GM19099 (cell line): ENCODE measurements around the gene DBP.

Experiments used
- POLR2A ChIP-seq: IDR thresholded peaks from 3 replicates; pipeline ENCODE4 v1.6.1; 2011; ENCODE audit warnings: low read depth; ENCODE audit not compliant: insufficient read length; ENCODE audit errors: extremely low read depth

The DBP gene

DNA sequence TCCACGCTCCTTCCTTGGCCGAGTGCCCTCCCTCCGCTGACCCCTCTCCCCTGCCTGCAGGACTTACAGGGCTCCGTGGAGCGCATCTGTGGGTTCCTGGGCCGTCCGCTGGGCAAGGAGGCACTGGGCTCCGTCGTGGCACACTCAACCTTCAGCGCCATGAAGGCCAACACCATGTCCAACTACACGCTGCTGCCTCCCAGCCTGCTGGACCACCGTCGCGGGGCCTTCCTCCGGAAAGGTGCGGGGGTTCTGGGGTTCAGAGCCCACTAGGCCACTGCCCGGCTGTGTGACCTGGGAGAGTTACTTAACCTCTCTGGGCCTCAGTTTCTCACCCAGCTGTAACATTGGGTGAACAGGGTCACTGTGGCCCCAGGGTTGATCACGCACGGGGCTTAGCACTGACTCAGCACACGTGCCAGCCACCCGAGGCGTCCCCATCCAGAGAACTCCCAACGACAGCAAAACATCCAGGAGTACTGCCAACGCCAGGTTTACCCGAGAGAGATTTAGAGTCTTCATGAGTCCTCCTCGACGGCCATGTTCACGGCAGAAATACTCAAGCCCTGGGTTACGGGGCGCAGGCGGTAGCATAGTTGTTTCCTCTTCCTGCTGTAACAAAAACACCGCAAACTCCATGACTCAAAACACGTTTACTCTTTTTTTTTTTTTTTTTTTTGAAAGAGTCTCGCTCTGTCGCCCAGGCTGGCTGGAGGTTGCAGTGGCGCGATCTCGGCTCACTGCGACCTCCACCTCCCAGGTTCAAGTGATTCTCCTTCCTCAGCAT, 40.3 kb downstream of the DBP start:
- no peak for TF ChIP-seq POLR2A

DNA sequence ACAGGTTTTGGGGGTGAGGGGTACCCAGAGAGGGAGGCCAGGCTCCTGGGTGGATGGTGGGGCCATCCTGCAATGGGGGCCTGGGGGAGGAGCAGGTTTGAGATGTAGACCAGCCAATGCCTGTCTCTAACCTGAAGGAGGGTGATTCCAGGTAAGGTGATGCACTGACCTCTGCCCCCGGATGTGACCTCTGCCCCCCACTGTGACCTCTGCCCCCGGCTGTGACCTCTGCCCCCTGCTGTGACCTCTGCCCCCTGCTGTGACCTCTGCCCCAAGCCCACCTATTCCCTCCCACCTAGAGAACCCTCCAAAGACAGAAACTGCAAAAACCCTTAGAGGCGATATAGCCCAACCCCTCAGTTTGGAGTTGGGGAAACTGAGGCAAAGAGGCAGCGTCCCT, 40.9 kb downstream of the DBP start:
- no peak for TF ChIP-seq POLR2A

DNA sequence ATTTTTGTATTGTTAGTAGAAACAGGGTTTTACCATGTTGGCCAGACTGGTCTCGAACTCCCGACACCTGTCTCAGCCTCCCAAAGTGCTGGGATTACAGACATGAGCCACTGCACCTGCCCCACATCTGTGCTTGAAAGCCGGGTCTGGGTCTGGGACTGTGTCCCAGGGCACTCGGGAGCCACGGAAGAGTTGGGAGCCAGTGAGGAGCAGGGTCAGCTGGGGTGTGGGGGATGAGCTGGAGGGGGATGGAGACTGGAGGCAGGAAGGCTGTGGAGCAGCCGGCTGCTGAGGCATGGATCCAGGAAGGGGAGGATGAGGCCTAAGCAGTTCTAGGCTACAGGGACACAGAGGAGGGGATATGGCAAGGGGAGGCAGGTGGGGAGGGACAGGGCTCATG, 41.3 kb downstream of the DBP start:
- TF ChIP-seq POLR2A, result no peak

DNA sequence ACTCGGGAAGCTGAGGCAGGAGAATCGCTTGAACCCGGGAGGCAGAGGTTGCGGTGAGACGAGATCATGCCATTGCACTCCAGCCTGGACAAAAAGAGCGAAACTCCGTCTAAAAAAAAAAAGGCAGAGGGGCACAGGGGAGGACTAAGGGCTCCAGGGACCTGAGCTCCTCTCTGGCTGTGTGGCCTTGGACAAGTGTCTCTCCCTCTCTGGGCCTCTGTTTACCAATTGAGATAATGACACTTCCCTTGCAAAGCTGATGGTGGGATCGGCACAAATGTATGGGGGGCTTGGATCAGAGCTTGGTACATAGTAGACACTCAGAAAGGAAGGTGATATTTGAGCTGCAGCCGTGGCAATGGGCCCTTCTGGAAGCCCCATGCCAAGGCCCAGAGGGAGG, 42.0 kb downstream of the DBP start:
- no peak for TF ChIP-seq POLR2A

DNA sequence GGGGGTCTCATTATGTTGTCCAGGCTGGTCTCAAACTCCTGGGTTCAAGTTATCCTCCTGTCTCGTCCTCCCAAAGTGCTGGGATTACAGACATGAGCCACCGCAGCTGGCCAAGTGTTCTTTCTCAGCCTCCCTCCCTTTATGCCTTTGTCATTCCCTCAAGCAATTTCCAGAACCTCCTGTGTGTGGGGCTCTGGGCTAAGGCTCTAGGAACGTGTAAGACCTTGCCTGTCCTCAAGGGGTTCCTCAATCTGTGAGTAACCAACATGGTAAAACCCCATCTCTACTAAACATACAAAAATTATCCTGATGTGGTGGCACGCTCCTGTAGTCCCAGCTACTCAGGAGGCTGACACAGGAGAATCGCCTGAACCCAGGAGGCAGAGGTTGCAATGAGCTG, 46.2 kb downstream of the DBP start:
- TF ChIP-seq POLR2A, result no peak

DNA sequence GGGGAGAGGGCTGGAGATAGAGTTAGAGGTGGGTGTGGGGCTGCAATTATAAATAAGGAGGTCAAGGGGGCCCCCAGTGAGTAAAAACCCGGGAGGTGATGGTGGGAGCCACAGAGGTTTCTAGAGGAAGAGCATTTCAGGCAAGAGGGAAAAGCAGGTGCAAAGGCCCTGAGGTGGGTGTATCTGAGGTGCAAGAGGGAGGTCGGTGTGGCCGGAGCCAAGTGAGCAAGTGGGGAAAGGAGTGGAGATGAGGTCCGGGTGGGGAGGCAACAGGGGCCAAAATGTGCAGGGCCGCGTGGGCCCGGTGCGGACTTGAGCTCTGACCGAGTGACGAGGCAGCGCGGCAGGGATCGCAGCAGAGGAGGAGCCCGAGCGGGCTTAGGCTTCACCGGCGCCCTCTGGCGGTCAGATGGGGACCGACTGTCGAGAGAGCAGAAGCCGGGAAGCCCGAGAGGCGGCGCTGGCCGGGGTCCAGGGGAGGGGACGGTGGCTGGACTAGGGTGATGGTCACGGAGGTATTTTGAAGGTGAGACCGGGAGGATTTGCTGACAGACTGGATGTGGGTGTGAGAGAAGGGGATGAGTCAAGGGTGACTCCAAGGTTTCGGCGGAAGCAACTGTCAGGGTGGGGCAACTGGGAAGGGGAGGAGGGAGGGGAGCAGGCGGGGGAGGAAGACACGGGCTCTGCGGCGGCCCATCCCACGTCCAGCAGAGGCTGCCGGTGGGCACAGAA, 48.3 kb downstream of the DBP start:
- no peak for TF ChIP-seq POLR2A

DNA sequence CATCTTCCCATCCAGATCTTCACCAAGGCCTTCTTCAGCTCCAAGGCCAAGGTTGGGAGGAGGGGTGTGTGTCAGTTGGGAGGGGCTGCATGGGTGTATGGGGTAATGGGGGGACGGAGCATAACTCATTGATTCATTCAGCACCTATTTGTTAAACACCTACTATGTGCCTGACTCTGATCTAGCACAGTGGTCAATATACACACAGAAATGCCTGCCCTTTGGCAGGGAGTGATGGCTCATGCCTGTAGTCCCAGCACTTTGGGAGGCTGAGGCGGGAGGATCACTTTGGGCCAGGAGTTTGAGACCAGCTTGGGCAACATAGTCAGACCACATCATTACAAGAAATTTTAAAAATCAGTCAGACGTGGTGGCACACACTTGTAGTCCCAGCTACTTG, 49.8 kb downstream of the DBP start:
- no peak for TF ChIP-seq POLR2A

DNA sequence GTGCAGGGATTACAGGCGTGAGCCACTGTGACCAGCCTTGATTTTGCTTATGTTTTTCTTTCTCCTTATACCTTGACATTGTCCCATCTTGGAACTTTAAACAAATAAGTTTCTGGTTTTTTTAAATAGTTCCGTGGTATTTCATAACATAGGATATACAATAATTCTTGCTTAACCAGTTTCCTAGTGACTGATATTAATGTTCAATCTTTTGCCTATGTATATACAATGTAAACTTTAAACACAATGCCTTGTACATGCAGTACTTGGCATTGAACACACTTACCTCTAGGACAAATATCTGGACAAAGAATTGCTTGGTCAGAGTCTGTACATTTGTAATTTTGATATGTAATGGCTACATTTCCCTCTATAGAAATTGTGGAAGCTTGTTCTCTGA, 55.0 kb downstream of the DBP start:
- TF ChIP-seq POLR2A, result no peak
